HFF-Myc (cell line): Measurements from ENCODE around the gene IMMP2L.
"Not testable (repeated sequence)": the region's sequence is repeated elsewhere in the genome, so short reads cannot be mapped to it uniquely, and the experiment has no call there.

Experiments used
- DNase-seq: peaks from one replicate; pipeline ENCODE4 v3.0.0-alpha.2; 2011; ENCODE audit warnings: low read depth; ENCODE audit errors: extremely low read depth
- H3K4me3 ChIP-seq: replicated peaks from 2 replicates; pipeline ENCODE4 v1.5.1; 2011; ENCODE audit warnings: low read depth, mild to moderate bottlenecking, control low read depth, low read length
- CTCF ChIP-seq: IDR thresholded peaks from 2 replicates; pipeline ENCODE4 v1.5.1; 2012; ENCODE audit warnings: mild to moderate bottlenecking, low read depth, low read length, control low read depth; ENCODE audit errors: missing control alignments

Gene IMMP2L

GRCh38 chr7:110944966-110945644, 617.2 kb downstream of the IMMP2L start:
- DNase-seq: no peak
- TF ChIP-seq CTCF: no peak
- H3K4me3 ChIP-seq: no peak overlapping the region

- no peak for DNase-seq
- TF ChIP-seq CTCF: no peak
- H3K4me3 ChIP-seq: no peak overlapping the region
Measured at GRCh38 chr7:110944448-110944847, 617.8 kb downstream of the IMMP2L start.

- DNase-seq: peak; percentile 47
- TF ChIP-seq CTCF: no peak
Measured at GRCh38 chr7:110943701-110944345, 618.5 kb downstream of the IMMP2L start.

GRCh38 chr7:110941385-110941784, 620.9 kb downstream of the IMMP2L start:
- no peak for TF ChIP-seq CTCF
- no peak overlapping the region for H3K4me3 ChIP-seq
- no peak for DNase-seq

More at GRCh38 chr7:110943701-110944345, 618.5 kb downstream of the IMMP2L start:
- no peak overlapping the region for H3K4me3 ChIP-seq

- TF ChIP-seq CTCF: no peak
- no peak overlapping the region for H3K4me3 ChIP-seq
- no peak for DNase-seq
Measured at GRCh38 chr7:110940756-110941155, 621.5 kb downstream of the IMMP2L start.

- TF ChIP-seq CTCF: no peak
- H3K4me3 ChIP-seq: no peak overlapping the region
- DNase-seq: no peak
Measured at GRCh38 chr7:110938165-110938564, 624.1 kb downstream of the IMMP2L start.

- not testable (repeated sequence) for DNase-seq, H3K4me3 ChIP-seq
Measured at GRCh38 chr7:110936665-110937064, 625.6 kb downstream of the IMMP2L start.
